A673 (cell line): ENCODE data around the gene HLCS. TPM values are rescaled to one million over a fixed set of nuclear protein-coding genes. Genes with fewer than 3 reads are reported as not detected.

Source experiments
- BruUV-seq: library from RNA; stranded (reverse); fragments of 400-500 nt; replicated peaks from 2 replicates; lab custom pipeline; 2021; lab: Mats Ljungman, UMichigan
- CTCF ChIA-PET: fragments of 300-600 bp; sonication (Branson Sonifier 250); formaldehyde crosslinking; loops from one replicate; lab custom pipeline; 2022; ENCODE audit warnings: antibody characterized with exemption; lab: Charles Lee
- POLR2A ChIA-PET: fragments of 300-600 bp; sonication (Branson Sonifier 250); formaldehyde crosslinking; loops from one replicate; lab custom pipeline; 2022; ENCODE audit warnings: antibody characterized with exemption; ENCODE audit not compliant: low non-redundant PET; lab: Charles Lee
- DNase-seq: peaks from one replicate; pipeline ENCODE4 v3.0.0-alpha.2; 2015; ENCODE audit warnings: low spot score
- H3K27ac ChIP-seq: fragments of 200-600 bp; sonication (generic); 2 replicates; pipeline ENCODE4 v1.5.1; 2016; ENCODE audit warnings: mixed run types, low read depth, mild to moderate bottlenecking, mixed read lengths, antibody characterized with exemption, low read length; ENCODE audit not compliant: poor library complexity, severe bottlenecking
- H3K27me3 ChIP-seq: fragments of 200-600 bp; sonication (generic); replicated peaks from 2 replicates; pipeline ENCODE4 v1.6.1; 2017; ENCODE audit warnings: mixed run types, low read depth, mild to moderate bottlenecking, mixed read lengths, antibody characterized with exemption, low read length; ENCODE audit not compliant: insufficient read depth, poor library complexity
- H3K36me3 ChIP-seq: fragments of 200-600 bp; sonication (generic); 2 replicates; pipeline ENCODE4 v1.6.1; 2016; ENCODE audit warnings: mixed run types, mild to moderate bottlenecking, mixed read lengths, antibody characterized with exemption, low read length; ENCODE audit not compliant: insufficient read depth, poor library complexity, severe bottlenecking
- H3K4me1 ChIP-seq: fragments of 200-600 bp; sonication (generic); 2 replicates; pipeline ENCODE4 v1.6.1; 2017; ENCODE audit warnings: mixed run types, mild to moderate bottlenecking, mixed read lengths, antibody characterized with exemption, low read length; ENCODE audit not compliant: insufficient read depth, poor library complexity, severe bottlenecking
- H3K4me3 ChIP-seq: fragments of 200-600 bp; sonication (generic); 2 replicates; pipeline ENCODE4 v1.5.1; 2016; ENCODE audit warnings: low read depth, mixed run types, mild to moderate bottlenecking, mixed read lengths, low read length; ENCODE audit not compliant: poor library complexity, severe bottlenecking
- H3K9me3 ChIP-seq: fragments of 200-600 bp; sonication (generic); 2 replicates; pipeline ENCODE4 v1.6.1; 2016; ENCODE audit warnings: mixed run types, low read depth, mild to moderate bottlenecking, mixed read lengths, antibody characterized with exemption, low read length; ENCODE audit not compliant: poor library complexity, severe bottlenecking
- CTCF ChIP-seq: fragments of 300-800, 200-600 bp; sonication (generic); conservative IDR thresholded peaks from 2 replicates; pipeline ENCODE4 v1.5.1; 2017; ENCODE audit warnings: low read depth, mild to moderate bottlenecking, antibody characterized with exemption, low read length, moderate library complexity, mixed read lengths
- EZH2 ChIP-seq: fragments of 200-600 bp; sonication (generic); IDR thresholded peaks from 2 replicates; pipeline ENCODE4 v1.6.1; 2017; ENCODE audit warnings: borderline replicate concordance, low read depth, mild to moderate bottlenecking, mixed read lengths, antibody characterized with exemption, low read length; ENCODE audit not compliant: poor library complexity, severe bottlenecking
- intact Hi-C: fragments of 100-400 bp; cut with micrococcal nuclease; formaldehyde crosslinking; loops from one replicate; pipeline ENCODE4 v1.10.0; 2022; ENCODE audit not compliant: unreplicated experiment
- total RNA-seq: library from RNA; stranded (reverse); gene quantifications from 2 replicates; pipeline ENCODE4 v1.2.3, GENCODE V29; 2021

Gene HLCS
- total RNA-seq, 1 experiment from 2014 or later: 15.3 TPM

DNA sequence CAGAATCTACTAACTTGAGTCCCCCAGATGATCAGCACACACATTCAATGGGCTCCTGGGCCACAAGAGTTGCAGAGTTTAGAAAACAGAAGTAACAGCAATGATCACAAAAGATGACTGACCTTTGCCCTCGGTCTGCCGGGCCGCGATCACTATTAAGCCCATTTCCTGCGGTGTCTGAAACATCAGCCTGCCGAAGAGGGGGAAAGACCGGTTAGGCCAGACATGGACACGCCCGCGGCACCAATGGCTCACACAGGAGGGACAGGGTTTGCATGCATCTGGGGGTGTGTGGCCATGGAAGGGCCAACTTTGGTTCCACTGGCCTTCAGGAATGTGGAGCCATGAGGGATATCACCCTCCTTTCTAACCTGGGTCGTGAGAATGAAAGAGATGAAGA is 199.4 kb downstream of the HLCS start:
- Histone ChIP-seq H3K36me3 (no peaks in the 10 kb centered on the region), H3K27me3 (no peaks in the 10 kb centered on the region), H3K4me1 (peaks cover 6% of the 10 kb centered on the region), H3K27ac (no peak overlapping the region), H3K4me3 (no peak overlapping the region), H3K9me3 (no peaks in the 10 kb centered on the region)
- TF ChIP-seq CTCF (no peak), EZH2 (no peak)
- no peak for DNase-seq
- intact Hi-C loops: no loop called here
- CTCF ChIA-PET: no interaction called here
- POLR2A ChIA-PET: no interaction called here
- no TSS peak for BruUV-seq

DNA sequence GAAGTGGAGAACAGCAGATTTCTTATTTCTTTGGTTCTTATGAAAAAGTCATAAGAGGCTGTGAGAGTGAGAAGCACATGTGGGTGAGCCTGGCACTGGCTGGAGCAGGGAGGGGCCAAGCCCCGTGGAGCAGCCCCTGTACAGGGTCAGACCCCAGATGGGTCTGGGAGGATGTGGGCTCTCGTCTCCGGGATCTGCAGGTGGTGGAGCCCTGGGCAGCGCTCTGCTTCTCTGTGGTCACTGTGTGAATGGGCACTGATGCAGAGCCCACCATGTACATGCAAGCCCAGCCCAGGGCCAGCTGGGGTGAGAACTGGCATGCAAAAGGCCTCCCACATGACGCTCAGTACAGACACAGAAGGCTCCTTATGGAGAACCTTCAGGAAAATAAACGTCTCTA is 200.0 kb downstream of the HLCS start:
- CTCF ChIA-PET: no interaction called here
- Histone ChIP-seq H3K36me3 (no peaks in the 10 kb centered on the region), H3K9me3 (no peaks in the 10 kb centered on the region), H3K4me3 (no peak overlapping the region), H3K27me3 (no peaks in the 10 kb centered on the region), H3K4me1 (peaks cover 6% of the 10 kb centered on the region), H3K27ac (no peak overlapping the region)
- no peak for DNase-seq
- no TSS peak for BruUV-seq
- POLR2A ChIA-PET: no interaction called here
- TF ChIP-seq EZH2 (no peak), CTCF (no peak)
- intact Hi-C loops: no loop called here

GRCh38 chr21:36765229-36765628 is 201.2 kb downstream of the HLCS start:
- TF ChIP-seq EZH2: no peak
- TF ChIP-seq CTCF: no peak
- H3K9me3 ChIP-seq: no peaks in the 10 kb centered on the region
- intact Hi-C loops: no loop called here
- no peaks in the 10 kb centered on the region for H3K36me3 ChIP-seq
- no peaks in the 10 kb centered on the region for H3K27me3 ChIP-seq
- POLR2A ChIA-PET: no interaction called here
- CTCF ChIA-PET: no interaction called here
- BruUV-seq: no TSS peak
- no peak overlapping the region for H3K27ac ChIP-seq
- peaks cover 6% of the 10 kb centered on the region for H3K4me1 ChIP-seq
- H3K4me3 ChIP-seq: no peak overlapping the region
- DNase-seq: no peak
